ENCODE data around the gene PRKCA. TPM values are rescaled to one million over a fixed set of nuclear protein-coding genes. Genes with fewer than 3 reads are reported as not detected.

PRKCA gene
- total and polyA plus RNA-seq, 2 of the 13 experiments (the other 11 are each of a cell fraction or from before 2014, with no cell fraction given) = 18.5 to 21.5 TPM

DNA sequence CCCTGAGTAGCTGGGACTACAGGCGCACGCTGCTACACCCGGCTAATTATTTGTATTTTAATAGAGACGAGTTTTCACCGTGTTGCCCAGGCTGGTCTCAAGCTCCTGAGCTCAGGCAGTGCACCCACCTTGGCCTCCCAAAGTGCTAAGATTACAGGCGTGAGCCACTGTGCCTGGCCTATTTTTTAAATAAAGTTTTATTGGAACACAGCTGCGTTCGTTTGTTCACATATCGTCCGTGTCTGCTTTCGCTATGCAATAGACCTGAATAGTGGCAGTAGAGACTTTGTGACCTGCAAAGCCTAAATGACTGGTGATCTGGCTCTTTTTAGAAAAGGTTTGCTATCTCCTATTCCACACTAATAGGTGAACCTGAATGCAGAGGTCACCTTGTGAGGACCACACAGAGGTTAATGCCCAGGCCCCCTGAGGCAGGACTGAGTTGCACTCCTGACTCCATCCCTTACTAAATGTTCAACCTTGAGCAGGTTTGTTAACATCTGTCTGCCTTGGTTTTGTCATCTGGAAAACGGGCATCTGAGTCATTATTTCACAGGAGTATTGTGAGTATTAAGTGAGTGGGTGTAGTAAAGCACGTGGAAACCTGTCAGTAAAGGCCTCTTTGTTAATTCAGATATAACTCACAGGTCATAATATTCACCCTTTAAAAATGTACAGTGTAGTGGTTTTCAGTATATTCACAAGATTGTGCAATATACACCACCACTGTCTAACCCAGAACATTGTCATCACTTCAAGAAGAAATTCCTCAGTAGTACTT is 375.0 kb downstream of the PRKCA start (continued):
- TF ChIP-seq, protein P1, sequence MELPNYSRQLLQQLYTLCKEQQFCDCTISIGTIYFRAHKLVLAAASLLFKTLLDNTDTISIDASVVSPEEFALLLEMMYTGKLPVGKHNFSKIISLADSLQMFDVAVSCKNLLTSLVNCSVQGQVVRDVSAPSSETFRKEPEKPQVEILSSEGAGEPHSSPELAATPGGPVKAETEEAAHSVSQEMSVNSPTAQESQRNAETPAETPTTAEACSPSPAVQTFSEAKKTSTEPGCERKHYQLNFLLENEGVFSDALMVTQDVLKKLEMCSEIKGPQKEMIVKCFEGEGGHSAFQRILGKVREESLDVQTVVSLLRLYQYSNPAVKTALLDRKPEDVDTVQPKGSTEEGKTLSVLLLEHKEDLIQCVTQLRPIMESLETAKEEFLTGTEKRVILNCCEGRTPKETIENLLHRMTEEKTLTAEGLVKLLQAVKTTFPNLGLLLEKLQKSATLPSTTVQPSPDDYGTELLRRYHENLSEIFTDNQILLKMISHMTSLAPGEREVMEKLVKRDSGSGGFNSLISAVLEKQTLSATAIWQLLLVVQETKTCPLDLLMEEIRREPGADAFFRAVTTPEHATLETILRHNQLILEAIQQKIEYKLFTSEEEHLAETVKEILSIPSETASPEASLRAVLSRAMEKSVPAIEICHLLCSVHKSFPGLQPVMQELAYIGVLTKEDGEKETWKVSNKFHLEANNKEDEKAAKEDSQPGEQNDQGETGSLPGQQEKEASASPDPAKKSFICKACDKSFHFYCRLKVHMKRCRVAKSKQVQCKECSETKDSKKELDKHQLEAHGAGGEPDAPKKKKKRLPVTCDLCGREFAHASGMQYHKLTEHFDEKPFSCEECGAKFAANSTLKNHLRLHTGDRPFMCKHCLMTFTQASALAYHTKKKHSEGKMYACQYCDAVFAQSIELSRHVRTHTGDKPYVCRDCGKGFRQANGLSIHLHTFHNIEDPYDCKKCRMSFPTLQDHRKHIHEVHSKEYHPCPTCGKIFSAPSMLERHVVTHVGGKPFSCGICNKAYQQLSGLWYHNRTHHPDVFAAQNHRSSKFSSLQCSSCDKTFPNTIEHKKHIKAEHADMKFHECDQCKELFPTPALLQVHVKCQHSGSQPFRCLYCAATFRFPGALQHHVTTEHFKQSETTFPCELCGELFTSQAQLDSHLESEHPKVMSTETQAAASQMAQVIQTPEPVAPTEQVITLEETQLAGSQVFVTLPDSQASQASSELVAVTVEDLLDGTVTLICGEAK (IDR thresholded peaks at IDR 0.05) = peak; percentile 77
- TF ChIP-seq, protein P1 (CRISPR knock-in tag; IDR thresholded peaks at IDR 0.05) = peak; percentile 99
- TF ChIP-seq, protein P2, sequence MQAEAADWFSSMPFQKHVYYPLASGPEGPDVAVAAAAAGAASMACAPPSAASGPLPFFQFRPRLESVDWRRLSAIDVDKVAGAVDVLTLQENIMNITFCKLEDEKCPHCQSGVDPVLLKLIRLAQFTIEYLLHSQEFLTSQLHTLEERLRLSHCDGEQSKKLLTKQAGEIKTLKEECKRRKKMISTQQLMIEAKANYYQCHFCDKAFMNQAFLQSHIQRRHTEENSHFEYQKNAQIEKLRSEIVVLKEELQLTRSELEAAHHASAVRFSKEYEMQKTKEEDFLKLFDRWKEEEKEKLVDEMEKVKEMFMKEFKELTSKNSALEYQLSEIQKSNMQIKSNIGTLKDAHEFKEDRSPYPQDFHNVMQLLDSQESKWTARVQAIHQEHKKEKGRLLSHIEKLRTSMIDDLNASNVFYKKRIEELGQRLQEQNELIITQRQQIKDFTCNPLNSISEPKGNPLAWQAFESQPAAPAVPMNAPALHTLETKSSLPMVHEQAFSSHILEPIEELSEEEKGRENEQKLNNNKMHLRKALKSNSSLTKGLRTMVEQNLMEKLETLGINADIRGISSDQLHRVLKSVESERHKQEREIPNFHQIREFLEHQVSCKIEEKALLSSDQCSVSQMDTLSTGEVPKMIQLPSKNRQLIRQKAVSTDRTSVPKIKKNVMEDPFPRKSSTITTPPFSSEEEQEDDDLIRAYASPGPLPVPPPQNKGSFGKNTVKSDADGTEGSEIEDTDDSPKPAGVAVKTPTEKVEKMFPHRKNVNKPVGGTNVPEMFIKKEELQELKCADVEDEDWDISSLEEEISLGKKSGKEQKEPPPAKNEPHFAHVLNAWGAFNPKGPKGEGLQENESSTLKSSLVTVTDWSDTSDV (CRISPR knock-in tag; IDR thresholded peaks at IDR 0.05) = no peak
- peak; percentile 24; the same call in 1 of the 2 replicates for TF ChIP-seq CHD4 (IDR thresholded peaks at IDR 0.05; ENCODE audit: borderline replicate concordance, low read length)
- TF ChIP-seq, protein P3, sequence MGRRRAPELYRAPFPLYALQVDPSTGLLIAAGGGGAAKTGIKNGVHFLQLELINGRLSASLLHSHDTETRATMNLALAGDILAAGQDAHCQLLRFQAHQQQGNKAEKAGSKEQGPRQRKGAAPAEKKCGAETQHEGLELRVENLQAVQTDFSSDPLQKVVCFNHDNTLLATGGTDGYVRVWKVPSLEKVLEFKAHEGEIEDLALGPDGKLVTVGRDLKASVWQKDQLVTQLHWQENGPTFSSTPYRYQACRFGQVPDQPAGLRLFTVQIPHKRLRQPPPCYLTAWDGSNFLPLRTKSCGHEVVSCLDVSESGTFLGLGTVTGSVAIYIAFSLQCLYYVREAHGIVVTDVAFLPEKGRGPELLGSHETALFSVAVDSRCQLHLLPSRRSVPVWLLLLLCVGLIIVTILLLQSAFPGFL (CRISPR knock-in tag; IDR thresholded peaks at IDR 0.05) = no peak

Measured in HepG2 (cell line).